OCI-M2 (cell line): ENCODE results near the gene GMCL2.

Experiments used
- DNase-seq: peaks from one replicate; lab custom pipeline; 2025; ENCODE audit not compliant: unreplicated experiment; lab: John Stamatoyannopoulos, UW

GMCL2 gene

DNA sequence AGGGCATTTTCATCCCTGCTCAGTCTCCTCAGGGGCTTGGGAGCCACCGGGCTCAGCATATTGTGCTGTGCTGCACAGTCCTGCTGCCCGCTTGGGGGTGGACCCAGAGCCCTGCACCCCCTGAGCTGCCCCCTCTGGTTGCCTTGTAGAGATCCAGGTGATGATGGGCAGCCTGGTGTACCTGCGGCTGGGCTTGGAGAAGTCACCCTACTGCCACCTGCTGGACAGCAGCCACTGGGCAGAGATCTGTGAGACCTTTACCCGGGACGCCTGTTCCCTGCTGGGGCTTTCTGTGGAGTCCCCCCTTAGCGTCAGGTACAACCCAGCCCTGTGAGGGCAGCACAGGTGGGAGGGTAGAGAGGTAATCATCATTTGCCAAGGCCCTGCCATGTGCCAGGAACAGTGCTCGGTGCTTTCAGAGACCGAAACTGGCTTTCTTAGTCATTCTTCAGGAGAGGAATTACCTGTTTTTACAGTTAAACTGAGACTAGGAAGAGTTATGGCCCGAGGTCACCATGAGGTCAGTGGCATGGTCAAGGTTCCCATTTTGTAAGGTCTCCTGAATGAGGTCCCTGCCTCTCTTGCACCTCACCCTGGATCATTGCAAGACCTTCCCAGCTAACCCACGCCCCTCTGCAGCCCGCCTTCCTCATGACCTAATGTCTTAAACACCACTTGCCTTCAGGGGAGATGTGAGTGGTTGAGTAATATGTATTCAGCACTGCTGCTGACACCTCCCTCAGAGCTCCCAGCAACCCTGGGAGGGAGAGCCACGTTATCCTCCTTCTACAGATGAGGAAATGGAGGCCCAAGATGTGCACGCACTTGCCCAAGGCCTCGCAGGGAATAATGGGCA is 41.0 kb downstream of the GMCL2 start:
- no peak for DNase-seq

GRCh38 chr5:178143901-178144300 is 43.3 kb downstream of the GMCL2 start:
- DNase-seq = no peak

DNA sequence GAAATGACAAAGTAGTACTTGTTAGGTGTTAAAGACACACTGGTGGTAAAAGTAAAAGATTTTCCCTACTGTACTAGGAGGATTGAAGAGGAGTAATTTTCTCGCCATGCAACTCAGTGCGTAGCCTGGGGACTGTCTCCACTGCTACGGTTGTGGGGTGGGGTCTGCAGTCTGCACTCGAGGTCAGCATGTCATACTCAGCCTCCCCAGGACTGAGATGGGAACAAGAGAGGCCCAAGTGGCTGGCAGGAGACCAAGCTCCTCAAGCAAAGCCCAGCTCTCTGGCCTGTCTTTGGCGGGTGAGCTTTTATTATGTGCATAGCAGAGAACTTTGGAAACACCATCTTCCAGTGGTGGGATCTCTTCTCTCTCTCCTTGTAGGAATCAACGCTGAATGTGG is 43.9 kb downstream of the GMCL2 start:
- no peak for DNase-seq

- DNase-seq = no peak
Observed at GRCh38 chr5:178142642-178143041, 44.5 kb downstream of the GMCL2 start.

- DNase-seq = no peak
Observed at GRCh38 chr5:178141550-178141949, 45.6 kb downstream of the GMCL2 start.

- no peak for DNase-seq
Observed at GRCh38 chr5:178137991-178138390, 49.2 kb downstream of the GMCL2 start.

GRCh38 chr5:178136990-178137389 is 50.2 kb downstream of the GMCL2 start:
- no peak for DNase-seq
